Kidney epithelial cell (primary cell): ENCODE measurements around the gene SPEF1. TPM values are rescaled to one million over a fixed set of nuclear protein-coding genes. Genes with fewer than 3 reads are reported as not detected.

Experiments used
- DNase-seq: peaks from one replicate; pipeline ENCODE4 v3.0.0-alpha.2; 2010; ENCODE audit warnings: low read depth
- H3K27me3 ChIP-seq: 2 replicates; pipeline ENCODE4 v1.6.0; 2011; ENCODE audit warnings: low read length; ENCODE audit not compliant: control insufficient read depth, insufficient read depth
- H3K36me3 ChIP-seq: 2 replicates; pipeline ENCODE4 v1.5.1; 2011; ENCODE audit warnings: low read length; ENCODE audit not compliant: control insufficient read depth, insufficient read depth
- H3K4me3 ChIP-seq: 2 replicates; pipeline ENCODE4 v1.5.1; 2011; ENCODE audit warnings: low read depth, mild to moderate bottlenecking, control low read depth, low read length
- CTCF ChIP-seq: IDR thresholded peaks from 2 replicates; pipeline ENCODE4 v1.5.1; 2011; ENCODE audit warnings: mild to moderate bottlenecking, moderate library complexity, low read length, control low read depth, inconsistent platforms; ENCODE audit not compliant: insufficient read depth, poor library complexity, severe bottlenecking
- total RNA-seq: library from RNA; depleted of rRNA; stranded (reverse); fragments of >200 nt; gene quantifications from 2 replicates; pipeline ENCODE4 v1.2.3, GENCODE V29; 2015

The SPEF1 gene
- total RNA-seq, 1 donor from 2014 or later = not detected

- no peaks in the 10 kb centered on the region for H3K36me3 ChIP-seq
- TF ChIP-seq CTCF = no peak
- H3K4me3 ChIP-seq = no peak overlapping the region
- peaks cover 15% of the 10 kb centered on the region for H3K27me3 ChIP-seq
- no peak for DNase-seq
These were observed 1.8 kb upstream of the SPEF1 start for GRCh38 chr20:3783068-3783489.

DNA sequence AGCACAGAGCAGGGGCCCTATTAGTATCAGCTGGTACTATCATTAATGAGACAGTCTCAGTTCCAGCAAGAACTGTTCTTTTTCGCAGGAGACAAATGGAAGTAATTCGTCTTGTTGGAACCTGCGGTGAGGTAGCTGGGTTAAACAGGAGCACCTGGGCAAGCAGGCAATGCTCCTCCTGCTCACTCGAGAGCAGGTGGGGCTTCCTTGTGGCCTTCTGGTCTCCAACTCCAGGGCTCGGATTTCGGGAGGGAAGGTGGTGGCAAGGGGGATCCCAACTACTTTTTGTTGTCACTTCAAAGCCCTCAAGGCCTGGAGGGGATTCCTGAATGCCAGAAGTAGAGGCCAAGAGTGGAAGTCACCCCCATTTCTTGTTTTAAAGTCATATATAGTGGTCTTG is 1.3 kb upstream of the SPEF1 start:
- no peak for DNase-seq
- H3K4me3 ChIP-seq = no peak overlapping the region
- TF ChIP-seq CTCF = no peak

GRCh38 chr20:3778976-3779375 is 2.3 kb downstream of the SPEF1 start:
- Histone ChIP-seq H3K27me3 (peaks cover 20% of the 10 kb centered on the region), H3K36me3 (no peaks in the 10 kb centered on the region), H3K4me3 (no peak overlapping the region)
- TF ChIP-seq CTCF = no peak
- no peak for DNase-seq

More for the DNA sequence above, 1.3 kb upstream of the SPEF1 start:
- H3K27me3 ChIP-seq = peaks cover 20% of the 10 kb centered on the region
- no peaks in the 10 kb centered on the region for H3K36me3 ChIP-seq

DNA sequence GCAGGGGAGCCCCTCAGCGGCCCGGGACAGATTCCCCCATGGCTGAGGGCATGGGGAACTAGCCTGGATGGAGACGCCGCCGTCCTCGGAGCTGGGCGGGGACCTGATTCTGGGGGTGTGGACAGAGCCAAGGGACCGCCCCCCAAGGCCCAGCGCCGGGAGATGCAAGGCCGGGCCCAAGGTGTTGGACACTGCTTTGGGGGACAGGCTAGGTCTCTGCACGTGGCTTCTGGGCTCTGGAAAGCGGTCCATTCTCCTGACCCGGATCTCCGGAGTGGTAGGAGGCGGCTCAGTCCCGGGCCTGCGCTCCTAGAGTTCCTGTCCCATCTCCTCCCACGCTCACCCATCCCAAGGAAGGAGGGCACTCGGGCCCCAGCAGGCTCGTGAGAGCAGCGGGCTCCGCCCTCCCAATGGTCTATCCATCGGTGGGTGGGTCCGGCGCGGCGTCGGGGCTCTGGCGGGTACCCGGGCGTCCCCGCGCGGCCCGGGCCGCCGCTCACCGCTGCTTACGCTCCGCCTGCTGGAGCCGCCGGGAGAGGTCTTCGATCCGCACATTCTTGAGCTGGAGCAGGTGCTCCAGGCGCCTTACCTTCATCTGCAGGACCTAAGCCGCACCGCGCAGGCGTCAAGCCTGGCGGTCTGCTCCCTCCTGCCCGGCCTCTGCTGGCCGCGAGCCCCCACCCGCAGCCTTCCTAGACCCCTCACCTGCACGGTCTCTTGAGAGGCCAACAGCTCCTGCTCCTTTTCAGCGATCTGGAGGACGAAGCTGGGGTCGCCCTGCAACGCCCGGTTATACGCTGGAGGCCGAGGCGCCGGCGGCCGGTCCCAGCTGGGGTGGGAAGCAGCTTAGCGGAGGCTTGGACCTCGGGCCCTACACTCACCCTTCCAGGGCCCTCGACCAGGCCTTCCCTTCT is 3.3 kb downstream of the SPEF1 start:
- Histone ChIP-seq H3K4me3 (peak overlapping the region; percentile 30), H3K36me3 (no peaks in the 10 kb centered on the region), H3K27me3 (peaks cover 20% of the 10 kb centered on the region)
- no peak for DNase-seq
- TF ChIP-seq CTCF = no peak

GRCh38 chr20:3777381-3777715 is 3.9 kb downstream of the SPEF1 start:
- peaks cover 20% of the 10 kb centered on the region for H3K27me3 ChIP-seq
- peak overlapping the region; percentile 30 for H3K4me3 ChIP-seq
- no peak for DNase-seq
- TF ChIP-seq CTCF = no peak
- no peaks in the 10 kb centered on the region for H3K36me3 ChIP-seq
